Gastroesophageal sphincter (tissue), 4 donors: ENCODE data around the gene DGKI. TPM values are rescaled to one million over a fixed set of nuclear protein-coding genes. Genes with fewer than 3 reads are reported as not detected.

ENCODE experiments used
- ATAC-seq: fragments of 150-250 bp; one replicate; pipeline ENCODE4 v1.9.1; 2016; ENCODE audit warnings: mild to moderate bottlenecking, moderate library complexity
- H3K27ac ChIP-seq, 4 donors: fragments of 200-600 bp; sonication (generic) in 3 of 4; 1 replicate in 3 of 4; 2 replicates in 1 of 4; pipeline ENCODE4 v1.5.1; 2016 to 2019
- H3K27me3 ChIP-seq: fragments of 200-600 bp; sonication (generic); one replicate; pipeline ENCODE4 v1.5.1; 2019
- H3K36me3 ChIP-seq, 2 donors: fragments of 200-600 bp; sonication (generic); one replicate each; pipeline ENCODE4 v1.5.1; 2019; ENCODE audit warnings: control low read depth in 1 of 2
- H3K4me1 ChIP-seq, 3 donors: fragments of 200-600 bp; sonication (generic); 1 replicate in 2 of 3; 2 replicates in 1 of 3; pipeline ENCODE4 v1.5.1; 2016 to 2019; ENCODE audit warnings: control low read depth in 2 of 3
- H3K4me3 ChIP-seq, 2 donors: fragments of 200-600 bp; sonication (generic); one replicate each; pipeline ENCODE4 v1.5.1; 2019; ENCODE audit warnings: mild to moderate bottlenecking in 1 of 2, moderate library complexity in 1 of 2
- H3K9me3 ChIP-seq, 3 donors: fragments of 200-600 bp; sonication (generic); one replicate each; pipeline ENCODE4 v1.5.1; 2017 to 2019; ENCODE audit warnings: control low read depth in 2 of 3
- CTCF ChIP-seq, 4 experiments: fragments of 200-600 bp in 2 of 4; fragments of 450-650 bp in 2 of 4; sonication (generic) in 1 of 4; IDR thresholded peaks; one replicate each; pipeline ENCODE4 v1.5.1; 2017 to 2019; ENCODE audit warnings: antibody characterized with exemption in 4 of 4, mild to moderate bottlenecking in 2 of 4, moderate library complexity in 2 of 4
- EP300 ChIP-seq: sonication (generic); formaldehyde crosslinking; IDR thresholded peaks from one replicate; pipeline ENCODE4 v1.6.1; 2017; ENCODE audit warnings: antibody characterized with exemption, mild to moderate bottlenecking
- POLR2A ChIP-seq, 2 donors: fragments of 450-650 bp; IDR thresholded peaks; one replicate each; pipeline ENCODE4 v1.6.1; 2017; ENCODE audit warnings: antibody characterized with exemption in 2 of 2, mild to moderate bottlenecking in 2 of 2, moderate library complexity in 1 of 2
- POLR2AphosphoS5 ChIP-seq: sonication (generic); formaldehyde crosslinking; IDR thresholded peaks from one replicate; pipeline ENCODE4 v1.6.1; 2017; ENCODE audit warnings: antibody characterized with exemption
- WGBS, 2 donors: methylation state at CpG; one replicate each; pipeline ENCODE4 v1.1.5; 2018; ENCODE audit warnings: low coverage in 1 of 2; 5-methylcytosine and 5-hydroxymethylcytosine counted together
- total RNA-seq, 4 donors: library from RNA; depleted of rRNA; stranded (reverse); fragments of >200 nt; gene quantifications; one replicate each; pipeline ENCODE4 v1.1.0, GENCODE V29; 2016

DGKI gene
- total RNA-seq, 4 donors from 2014 or later = 0.27 to 4.8 (median 3.2) TPM

GRCh38 chr7:137519181-137519691 lies 327.5 kb downstream of the DGKI start:
- Histone ChIP-seq H3K36me3 (no peaks in the 10 kb centered on the region), H3K4me1 (no peaks in the 10 kb centered on the region), H3K9me3 (no peaks in the 10 kb centered on the region), H3K4me3 (no peak overlapping the region), H3K27me3 (no peaks in the 10 kb centered on the region), H3K27ac (no peak overlapping the region)
- TF ChIP-seq CTCF (IDR thresholded peaks at IDR 0.05) = no peak
- no peak for TF ChIP-seq POLR2AphosphoS5
- TF ChIP-seq EP300 = no peak
- no peak for TF ChIP-seq POLR2A (IDR thresholded peaks at IDR 0.05)
- ATAC-seq = no peak
- WGBS, 2 donors = 33 to 65% methylated on average over 4 of the region's 4 CpGs

GRCh38 chr7:137513091-137513490 lies 333.7 kb downstream of the DGKI start:
- Histone ChIP-seq H3K27me3 (no peaks in the 10 kb centered on the region), H3K4me3 (no peak overlapping the region), H3K9me3 (no peaks in the 10 kb centered on the region), H3K4me1 (no peaks in the 10 kb centered on the region), H3K36me3 (no peaks in the 10 kb centered on the region), H3K27ac (no peak overlapping the region)
- TF ChIP-seq EP300 (no peak), CTCF (IDR thresholded peaks at IDR 0.05) (no peak), POLR2AphosphoS5 (no peak), POLR2A (IDR thresholded peaks at IDR 0.05) (no peak)
- no peak for ATAC-seq
- WGBS, 2 donors = 82 to 94% methylated on average over 2 of the region's 2 CpGs

GRCh38 chr7:137507096-137507495 lies 339.7 kb downstream of the DGKI start:
- Histone ChIP-seq H3K9me3 (no peaks in the 10 kb centered on the region), H3K27ac (no peak overlapping the region), H3K4me3 (no peak overlapping the region), H3K27me3 (no peaks in the 10 kb centered on the region), H3K4me1 (no peaks in the 10 kb centered on the region), H3K36me3 (no peaks in the 10 kb centered on the region)
- WGBS, 2 donors = 32 to 64% methylated on average over 2 of the region's 2 CpGs
- no peak for ATAC-seq
- TF ChIP-seq CTCF (IDR thresholded peaks at IDR 0.05) (no peak), POLR2AphosphoS5 (no peak), POLR2A (IDR thresholded peaks at IDR 0.05) (no peak), EP300 (no peak)

- Histone ChIP-seq H3K4me1 (no peaks in the 10 kb centered on the region), H3K27me3 (no peaks in the 10 kb centered on the region), H3K4me3 (no peak overlapping the region), H3K27ac (no peak overlapping the region), H3K9me3 (no peaks in the 10 kb centered on the region), H3K36me3 (no peaks in the 10 kb centered on the region)
- 90 to 95% methylated on average over 2 to 3 of the region's 3 CpGs for WGBS, 2 donors
- no peak for TF ChIP-seq EP300
- TF ChIP-seq POLR2A (IDR thresholded peaks at IDR 0.05) = no peak
- no peak for TF ChIP-seq POLR2AphosphoS5
- no peak for TF ChIP-seq CTCF (IDR thresholded peaks at IDR 0.05)
- no peak for ATAC-seq
Measured at GRCh38 chr7:137506031-137506430, 340.7 kb downstream of the DGKI start.

GRCh38 chr7:137501562-137501961 lies 345.2 kb downstream of the DGKI start:
- H3K27me3 ChIP-seq = no peaks in the 10 kb centered on the region
- no peak for TF ChIP-seq POLR2A (IDR thresholded peaks at IDR 0.05)
- no peak for TF ChIP-seq POLR2AphosphoS5
- no peak for TF ChIP-seq CTCF (IDR thresholded peaks at IDR 0.05)
- no peak for TF ChIP-seq EP300
- no peaks in the 10 kb centered on the region for H3K9me3 ChIP-seq
- 79 to 80% methylated on average over 1 to 2 of the region's 2 CpGs for WGBS, 2 donors
- H3K27ac ChIP-seq = no peak overlapping the region
- no peak overlapping the region for H3K4me3 ChIP-seq
- H3K36me3 ChIP-seq = no peaks in the 10 kb centered on the region
- no peak for ATAC-seq
- no peaks in the 10 kb centered on the region for H3K4me1 ChIP-seq
